Epithelial cell of esophagus (primary cell): ENCODE data around the gene CEP20.
"Not testable (repeated sequence)": the region's sequence is repeated elsewhere in the genome, so short reads cannot be mapped to it uniquely, and the experiment has no call there.

ENCODE experiments used
- DNase-seq: peaks from one replicate; pipeline ENCODE4 v3.0.0; 2010; ENCODE audit warnings: low read depth
- H3K4me3 ChIP-seq: 2 replicates; pipeline ENCODE4 v1.5.1; 2011; ENCODE audit warnings: mild to moderate bottlenecking, low read length, control low read depth
- TF ChIP-seq, protein P1 (sequence below): IDR thresholded peaks from 2 replicates; pipeline ENCODE4 v1.5.1; 2011; ENCODE audit warnings: low read depth, mild to moderate bottlenecking, low read length, control low read depth, inconsistent platforms; ENCODE audit not compliant: insufficient read depth; ENCODE audit errors: missing control alignments

Gene CEP20

DNA sequence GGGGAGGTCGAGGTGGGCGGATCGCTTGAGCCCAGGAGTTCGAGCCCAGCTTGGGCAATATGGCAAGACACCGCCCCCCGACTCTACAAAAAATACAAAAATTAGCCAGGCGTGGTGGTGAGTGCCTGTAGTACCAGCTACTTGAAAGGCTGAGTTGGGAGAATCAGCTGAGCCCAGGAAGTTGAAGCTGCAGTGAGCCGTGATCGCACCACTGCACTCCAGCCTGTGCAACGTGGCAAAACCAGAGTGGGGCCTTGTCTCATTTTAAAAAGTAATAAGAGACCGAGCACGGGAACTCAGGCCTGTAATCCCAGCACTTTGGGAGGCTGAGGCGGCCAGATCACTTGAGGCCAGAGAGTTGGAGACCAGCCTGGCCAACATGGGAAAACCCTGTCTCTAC, 36.6 kb upstream of the CEP20 start:
- no peak for DNase-seq
- H3K4me3 ChIP-seq, result no peak overlapping the region
- TF ChIP-seq, protein P1, sequence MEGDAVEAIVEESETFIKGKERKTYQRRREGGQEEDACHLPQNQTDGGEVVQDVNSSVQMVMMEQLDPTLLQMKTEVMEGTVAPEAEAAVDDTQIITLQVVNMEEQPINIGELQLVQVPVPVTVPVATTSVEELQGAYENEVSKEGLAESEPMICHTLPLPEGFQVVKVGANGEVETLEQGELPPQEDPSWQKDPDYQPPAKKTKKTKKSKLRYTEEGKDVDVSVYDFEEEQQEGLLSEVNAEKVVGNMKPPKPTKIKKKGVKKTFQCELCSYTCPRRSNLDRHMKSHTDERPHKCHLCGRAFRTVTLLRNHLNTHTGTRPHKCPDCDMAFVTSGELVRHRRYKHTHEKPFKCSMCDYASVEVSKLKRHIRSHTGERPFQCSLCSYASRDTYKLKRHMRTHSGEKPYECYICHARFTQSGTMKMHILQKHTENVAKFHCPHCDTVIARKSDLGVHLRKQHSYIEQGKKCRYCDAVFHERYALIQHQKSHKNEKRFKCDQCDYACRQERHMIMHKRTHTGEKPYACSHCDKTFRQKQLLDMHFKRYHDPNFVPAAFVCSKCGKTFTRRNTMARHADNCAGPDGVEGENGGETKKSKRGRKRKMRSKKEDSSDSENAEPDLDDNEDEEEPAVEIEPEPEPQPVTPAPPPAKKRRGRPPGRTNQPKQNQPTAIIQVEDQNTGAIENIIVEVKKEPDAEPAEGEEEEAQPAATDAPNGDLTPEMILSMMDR, result no peak

DNA sequence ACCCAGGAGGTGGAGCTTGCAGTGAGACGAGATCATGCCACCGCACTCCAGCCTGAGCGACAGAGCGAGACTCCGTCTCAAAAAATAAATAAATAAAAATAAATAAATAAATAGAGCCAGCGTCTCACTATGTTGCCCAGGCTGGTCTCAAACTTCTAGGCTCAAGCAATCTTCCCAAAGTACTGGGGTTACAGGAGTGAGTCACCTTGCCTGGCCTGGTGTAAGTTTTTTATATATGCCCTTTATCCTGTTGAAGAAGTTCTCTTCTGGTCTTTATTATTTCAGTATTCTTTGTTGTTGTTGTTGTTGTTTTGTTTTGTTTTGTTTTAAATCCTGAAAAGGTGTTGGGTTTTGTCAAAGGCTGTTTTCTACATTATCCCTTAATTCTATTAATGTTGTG, 30.9 kb upstream of the CEP20 start:
- TF ChIP-seq, protein P1, result no peak
- H3K4me3 ChIP-seq, result no peak overlapping the region
- DNase-seq, result peak; percentile 25

DNA sequence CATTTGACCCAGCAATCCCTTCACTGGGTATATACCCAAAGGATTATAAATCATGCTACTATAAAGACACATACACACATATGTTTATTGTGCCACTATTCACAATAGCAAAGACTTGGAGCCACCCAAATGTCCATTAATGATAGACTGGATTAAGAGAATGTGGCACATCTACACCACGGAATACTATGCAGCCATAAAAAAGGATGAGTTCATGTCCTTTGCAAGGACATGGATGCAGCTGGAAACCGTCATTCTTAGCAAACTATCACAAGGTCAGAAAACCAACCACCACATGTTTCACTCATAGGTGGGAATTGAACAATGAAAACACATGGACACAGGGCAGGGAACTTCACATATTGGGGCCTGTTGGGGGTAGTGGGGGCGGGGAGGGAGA, 29.9 kb upstream of the CEP20 start:
- DNase-seq, H3K4me3 ChIP-seq: not testable (repeated sequence)

DNA sequence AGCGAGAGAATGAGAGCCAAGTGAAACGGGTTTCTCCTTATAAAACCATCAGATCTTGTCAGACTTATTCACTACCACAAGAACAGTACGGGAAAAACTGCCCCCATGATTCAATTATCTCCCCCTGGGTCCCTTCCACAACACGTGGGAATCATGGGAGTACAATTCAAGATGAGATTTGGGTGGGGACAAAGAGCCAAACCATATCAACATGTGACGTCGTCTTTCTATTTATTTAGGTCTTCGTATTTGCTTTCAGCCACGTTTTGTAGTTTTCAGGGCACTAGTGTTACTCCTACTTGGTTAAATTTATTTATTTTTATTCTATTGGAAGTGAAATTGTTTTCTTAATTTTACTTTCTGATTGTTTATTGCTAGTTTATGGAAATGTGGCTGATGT, 27.9 kb upstream of the CEP20 start:
- DNase-seq, result no peak
- H3K4me3 ChIP-seq, result no peak overlapping the region
- TF ChIP-seq, protein P1, result no peak

DNA sequence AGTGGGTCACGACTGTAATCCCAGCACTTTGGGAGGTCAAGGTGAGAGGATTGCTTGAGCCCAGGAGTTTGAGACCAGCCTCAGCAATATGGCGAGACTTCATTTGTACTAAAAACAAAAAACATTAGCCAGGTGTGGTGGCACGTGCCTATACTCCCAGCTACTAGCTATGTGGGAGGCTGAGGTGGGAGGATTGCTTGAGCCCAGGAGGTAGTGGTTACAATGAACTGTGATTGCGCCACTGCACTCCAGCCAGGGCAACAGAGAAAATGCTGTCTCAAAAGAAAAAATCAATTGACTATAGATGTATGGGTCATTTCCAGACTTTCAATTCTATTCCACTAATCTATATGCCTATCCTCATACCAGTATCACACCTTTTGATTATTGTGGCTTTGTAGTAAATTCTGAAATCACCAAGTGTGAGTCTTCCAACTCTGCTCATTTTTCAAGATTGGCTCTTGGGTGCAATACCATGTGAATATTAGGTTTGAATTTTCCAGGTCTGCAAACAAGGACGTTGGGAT, 27.2 kb upstream of the CEP20 start:
- TF ChIP-seq, protein P1, result no peak
- DNase-seq, result no peak

DNA sequence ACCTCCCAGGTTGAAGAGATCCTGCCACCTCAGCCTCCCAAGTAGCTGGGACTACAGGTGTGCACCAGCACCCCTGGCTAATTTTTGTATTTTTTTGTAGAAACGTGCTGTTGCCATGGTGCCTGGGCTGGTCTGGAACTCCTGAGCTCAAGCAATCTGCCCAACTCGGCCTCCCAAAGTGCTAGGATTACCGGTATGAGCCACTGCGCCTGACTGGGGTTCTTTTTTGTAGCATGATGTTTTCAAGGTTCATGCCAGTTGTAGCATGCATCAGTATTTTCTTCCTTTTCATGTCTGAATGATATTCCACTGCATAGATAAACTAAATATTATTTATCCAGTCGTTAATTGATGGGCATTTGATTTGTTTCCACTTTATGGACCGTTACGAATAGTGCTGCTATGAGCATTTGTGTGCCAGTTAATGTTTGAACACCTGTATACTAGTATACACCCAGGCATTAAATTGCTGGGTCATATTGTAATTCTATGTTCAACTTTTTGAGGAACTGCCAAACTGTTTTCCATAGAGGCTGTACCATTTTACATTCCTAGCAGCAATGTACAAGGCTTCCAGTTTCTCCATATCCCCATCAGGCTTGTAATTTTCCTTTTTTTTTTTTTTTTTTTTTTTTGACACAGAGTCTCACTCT, 24.8 kb upstream of the CEP20 start:
- no peak overlapping the region for H3K4me3 ChIP-seq
- DNase-seq, result no peak
- TF ChIP-seq, protein P1, result no peak

More for the DNA sequence above, 27.2 kb upstream of the CEP20 start:
- no peak overlapping the region for H3K4me3 ChIP-seq

DNA sequence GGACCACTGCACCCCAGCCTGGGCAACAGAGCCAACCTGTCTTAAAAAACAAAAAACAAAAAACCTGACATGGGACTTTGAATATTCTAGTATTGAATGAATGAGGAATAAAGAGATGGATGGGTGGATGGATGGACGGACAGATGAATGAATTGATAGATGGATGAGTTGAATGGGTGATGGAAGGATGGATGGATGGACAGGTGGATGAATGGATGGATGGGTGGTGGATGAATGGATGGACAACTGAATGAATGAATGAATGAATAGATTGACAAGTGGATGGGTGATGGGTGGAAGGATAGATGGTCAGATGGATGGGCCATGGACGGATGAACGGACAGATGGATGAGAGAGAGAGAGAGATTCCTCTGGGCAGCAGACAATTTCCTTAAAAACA, 22.8 kb upstream of the CEP20 start:
- TF ChIP-seq, protein P1, result no peak
- no peak for DNase-seq
- H3K4me3 ChIP-seq, result no peak overlapping the region
